Cardiac fibroblast (primary cell): ENCODE measurements around the gene C15orf61.

Experiments used
- DNase-seq, 2 donors: peaks; one replicate each; pipeline versions ENCODE4 v3.0.0 to v3.0.0-alpha.2; 2010; ENCODE audit warnings: low read depth in 2 of 2
- H3K4me3 ChIP-seq, 2 donors: replicated peaks in 1 of 2; 1 replicate in 1 of 2; 2 replicates in 1 of 2; pipeline ENCODE4 v1.5.1; 2011; ENCODE audit warnings: low read depth in 2 of 2, low read length in 2 of 2, mild to moderate bottlenecking in 2 of 2, moderate library complexity in 1 of 2
- CTCF ChIP-seq: IDR thresholded peaks from one replicate; pipeline ENCODE4 v1.5.1; 2011; ENCODE audit warnings: low read depth, mild to moderate bottlenecking, low read length, inconsistent platforms

The C15orf61 gene

GRCh38 chr15:67495585-67495984 lies 25.3 kb upstream of the C15orf61 start:
- H3K4me3 ChIP-seq, result no peak overlapping the region
- TF ChIP-seq CTCF, result no peak
- DNase-seq, result no peak

DNA sequence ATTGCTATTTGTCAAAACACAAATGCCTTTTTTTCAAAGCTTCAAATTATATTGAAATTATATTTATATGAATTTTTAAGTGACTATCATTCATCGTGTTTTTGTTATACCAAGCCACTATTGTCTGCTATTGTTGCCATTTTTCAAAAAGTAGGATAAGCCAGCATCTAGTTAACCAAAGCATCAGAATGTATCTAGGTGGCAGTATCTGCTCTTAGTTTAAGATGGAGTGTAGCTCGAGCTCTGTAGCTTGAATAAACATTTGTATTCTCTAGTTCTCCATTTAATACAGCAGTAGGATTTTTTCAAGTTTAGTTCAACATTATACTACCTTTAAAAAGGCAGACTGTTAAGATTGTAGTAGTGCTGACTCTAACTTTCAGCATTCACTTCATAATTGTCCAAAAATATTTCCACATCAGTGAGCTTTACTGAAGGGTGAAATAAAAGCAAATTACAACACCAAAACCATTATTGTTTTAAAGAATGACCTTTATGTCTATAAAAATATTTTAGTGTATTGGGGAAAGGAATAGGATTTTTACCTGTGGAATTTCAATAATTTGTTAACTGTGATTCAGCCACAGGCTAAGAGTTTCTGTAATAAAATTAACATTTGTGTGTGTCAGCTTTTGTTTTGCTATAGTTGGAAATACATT lies 19.6 kb upstream of the C15orf61 start:
- no peak overlapping the region for H3K4me3 ChIP-seq
- TF ChIP-seq CTCF, result peak; percentile 22
- peak; percentile 57 to 60 for DNase-seq

DNA sequence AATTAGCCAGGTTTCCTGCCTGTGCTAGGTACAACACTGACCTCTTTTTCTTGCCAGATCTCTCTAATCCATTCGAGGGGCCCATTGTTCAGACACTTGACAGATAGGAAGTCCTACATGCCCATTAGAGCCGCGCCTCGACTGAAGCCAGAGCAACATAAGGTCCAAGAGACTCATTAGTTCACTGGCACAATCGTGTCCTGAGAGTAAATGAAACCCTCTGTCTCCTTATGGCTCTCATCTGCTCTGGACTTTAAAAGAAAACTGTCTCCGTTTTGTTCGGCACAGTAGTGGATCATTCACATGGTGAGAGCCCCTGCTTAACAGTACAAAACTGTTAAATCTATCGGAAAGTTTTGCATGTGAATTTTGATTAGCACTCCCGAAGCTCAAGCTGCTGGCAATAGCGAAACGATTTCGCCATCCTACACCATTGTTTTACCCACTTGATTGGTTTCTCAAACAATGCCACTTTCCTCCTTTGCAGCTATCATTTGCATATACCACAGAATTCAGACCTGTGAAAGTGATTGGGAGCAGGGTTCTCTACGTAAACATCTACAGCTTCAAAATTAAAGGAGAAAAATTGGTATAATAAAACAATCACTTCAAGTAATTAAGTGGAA lies 19.0 kb upstream of the C15orf61 start:
- TF ChIP-seq CTCF, result no peak
- H3K4me3 ChIP-seq, result no peak overlapping the region
- DNase-seq, result no peak

DNA sequence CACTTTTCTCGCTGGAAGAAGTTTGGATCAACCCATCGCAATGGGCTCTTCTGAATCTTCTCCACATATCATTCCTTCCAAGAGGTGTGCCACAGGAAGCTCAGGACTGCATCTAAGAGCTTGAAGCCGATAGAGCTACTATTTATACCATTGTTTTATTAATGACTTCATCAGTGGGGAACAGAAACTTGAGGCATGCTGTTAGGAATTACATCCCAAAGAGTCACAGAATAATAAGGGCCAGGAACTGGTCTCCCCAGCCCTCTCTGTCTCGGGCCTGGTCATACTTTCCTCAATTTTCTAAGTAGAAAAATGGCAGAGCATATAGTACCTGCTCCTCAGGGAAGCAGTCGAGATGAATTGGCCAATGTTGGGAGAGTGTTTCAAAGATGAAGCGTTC lies 16.9 kb upstream of the C15orf61 start:
- no peak for TF ChIP-seq CTCF
- no peak for DNase-seq
- H3K4me3 ChIP-seq, result no peak overlapping the region

GRCh38 chr15:67504796-67505195 lies 16.1 kb upstream of the C15orf61 start:
- no peak for DNase-seq
- no peak overlapping the region for H3K4me3 ChIP-seq
- TF ChIP-seq CTCF, result no peak

GRCh38 chr15:67505675-67506572 lies 15.0 kb upstream of the C15orf61 start:
- no peak overlapping the region for H3K4me3 ChIP-seq
- no peak for DNase-seq
- no peak for TF ChIP-seq CTCF
